Naive B cell (primary cell): ENCODE data around the gene SMC5. TPM values are rescaled to one million over a fixed set of nuclear protein-coding genes. Genes with fewer than 3 reads are reported as not detected.

Experiments
- ATAC-seq, 2 donors: fragments of 150-1000 bp; cut with Tn5 transposase; 2 replicates each; pipeline ENCODE4 v1.10.0; 2021; ENCODE audit warnings: low read depth in 2 of 2, mild to moderate bottlenecking in 2 of 2, moderate library complexity in 2 of 2
- DNase-seq: peaks from one replicate; pipeline ENCODE4 v3.0.0; 2022
- H3K27ac Mint-ChIP-seq, 6 donors: one replicate each; pipeline ENCODE4 v1.8.0; 2020 to 2022; ENCODE audit warnings: mild to moderate bottlenecking in 6 of 6, mixed read lengths in 6 of 6, moderate library complexity in 5 of 6, inconsistent platforms in 2 of 6
- H3K27me3 Mint-ChIP-seq, 3 donors: one replicate each; pipeline ENCODE4 v1.8.0; 2021 to 2022; ENCODE audit warnings: mixed read lengths in 3 of 3, mild to moderate bottlenecking in 1 of 3
- H3K36me3 Mint-ChIP-seq, 2 donors: one replicate each; pipeline ENCODE4 v1.8.0; 2020 to 2022; ENCODE audit warnings: mixed read lengths in 2 of 2, inconsistent platforms in 1 of 2, mild to moderate bottlenecking in 1 of 2
- H3K4me1 Mint-ChIP-seq, 3 donors: one replicate each; pipeline ENCODE4 v1.8.0; 2020 to 2022; ENCODE audit warnings: mixed read lengths in 3 of 3, inconsistent platforms in 1 of 3, mild to moderate bottlenecking in 1 of 3, moderate library complexity in 1 of 3
- H3K4me3 Mint-ChIP-seq, 8 donors: one replicate each; pipeline ENCODE4 v1.8.0; 2020 to 2022; ENCODE audit warnings: mild to moderate bottlenecking in 8 of 8, mixed read lengths in 8 of 8, moderate library complexity in 8 of 8, inconsistent platforms in 2 of 8
- H3K9me3 Mint-ChIP-seq, 7 donors: one replicate each; pipeline ENCODE4 v1.8.0; 2020 to 2022; ENCODE audit warnings: mixed read lengths in 7 of 7, mild to moderate bottlenecking in 5 of 7, inconsistent platforms in 2 of 7, moderate library complexity in 1 of 7
- polyA plus RNA-seq, 6 donors: library from polyadenylated mRNA; unstranded; fragments of 300-500 nt; fragmentation: Illumina TruSeq; gene quantifications; one replicate each; pipeline ENCODE4 v1.2.3, GENCODE V29; 2021; ENCODE audit warnings: low read depth in 6 of 6

SMC5 gene
- polyA plus RNA-seq, 6 donors from 2014 or later: 7.4 to 22.8 (median 15.8) TPM

- DNase-seq: no peak
- Mint-ChIP-seq H3K4me3 (no peak overlapping the region), H3K36me3 (peaks cover 33 to 38% of the 10 kb centered on the region in 2 donors), H3K9me3 (no peaks in the 10 kb centered on the region), H3K4me1 (peaks cover 0 to 2% (median 0%) of the 10 kb centered on the region in 3 donors), H3K27ac (peak overlapping the region in 1 of 6 donors; percentile 38), H3K27me3 (no peaks in the 10 kb centered on the region)
- no peak for ATAC-seq
Observed at GRCh38 chr9:70285246-70285645, 26.5 kb downstream of the SMC5 start.

- peaks cover 0 to 2% (median 0%) of the 10 kb centered on the region in 7 donors for H3K9me3 Mint-ChIP-seq
- no peaks in the 10 kb centered on the region for H3K27me3 Mint-ChIP-seq
- peaks cover 32 to 39% of the 10 kb centered on the region in 2 donors for H3K36me3 Mint-ChIP-seq
- H3K4me3 Mint-ChIP-seq: no peak overlapping the region
- no peak for DNase-seq
- H3K4me1 Mint-ChIP-seq: peaks cover 0 to 3% (median 2%) of the 10 kb centered on the region in 3 donors
- no peak for ATAC-seq
- no peak overlapping the region for H3K27ac Mint-ChIP-seq
Observed at GRCh38 chr9:70285981-70286598, 27.3 kb downstream of the SMC5 start.

- peak overlapping the region in 1 of 6 donors; percentile 58 for H3K27ac Mint-ChIP-seq
- peaks cover 0 to 8% (median 2%) of the 10 kb centered on the region in 3 donors for H3K4me1 Mint-ChIP-seq
- DNase-seq (no peak), ATAC-seq (no peak)
- no peaks in the 10 kb centered on the region for H3K27me3 Mint-ChIP-seq
- H3K4me3 Mint-ChIP-seq: no peak overlapping the region
- H3K36me3 Mint-ChIP-seq: peaks cover 55% of the 10 kb centered on the region in 2 donors
- H3K9me3 Mint-ChIP-seq: peaks cover 0 to 18% (median 1%) of the 10 kb centered on the region in 7 donors
Observed at GRCh38 chr9:70290626-70291025, 31.8 kb downstream of the SMC5 start.

GRCh38 chr9:70291446-70291845 is 32.7 kb downstream of the SMC5 start:
- Mint-ChIP-seq H3K9me3 (peaks cover 0 to 18% (median 1%) of the 10 kb centered on the region in 7 donors), H3K4me1 (peaks cover 0 to 8% (median 2%) of the 10 kb centered on the region in 3 donors), H3K36me3 (peaks cover 54 to 55% of the 10 kb centered on the region in 2 donors)

GRCh38 chr9:70292253-70292652 is 33.5 kb downstream of the SMC5 start:
- Mint-ChIP-seq H3K36me3 (peaks cover 52 to 53% of the 10 kb centered on the region in 2 donors), H3K27me3 (no peaks in the 10 kb centered on the region), H3K4me1 (peaks cover 0 to 8% (median 0%) of the 10 kb centered on the region in 3 donors), H3K9me3 (peaks cover 0 to 18% (median 1%) of the 10 kb centered on the region in 7 donors), H3K27ac (no peak overlapping the region), H3K4me3 (no peak overlapping the region)
- no peak for ATAC-seq
- no peak for DNase-seq

More at GRCh38 chr9:70291446-70291845, 32.7 kb downstream of the SMC5 start:
- H3K4me3 Mint-ChIP-seq: no peak overlapping the region
- DNase-seq (no peak), ATAC-seq (no peak)
- no peaks in the 10 kb centered on the region for H3K27me3 Mint-ChIP-seq
- H3K27ac Mint-ChIP-seq: no peak overlapping the region

- Mint-ChIP-seq H3K36me3 (peaks cover 47 to 50% of the 10 kb centered on the region in 2 donors), H3K27ac (no peak overlapping the region), H3K9me3 (peaks cover 0 to 18% (median 1%) of the 10 kb centered on the region in 7 donors), H3K4me3 (no peak overlapping the region), H3K27me3 (no peaks in the 10 kb centered on the region), H3K4me1 (peaks cover 0 to 8% (median 0%) of the 10 kb centered on the region in 3 donors)
- DNase-seq (no peak), ATAC-seq (no peak)
Observed at GRCh38 chr9:70293214-70293613, 34.4 kb downstream of the SMC5 start.

GRCh38 chr9:70297141-70297540 is 38.4 kb downstream of the SMC5 start:
- Mint-ChIP-seq H3K36me3 (peaks cover 58 to 67% of the 10 kb centered on the region in 2 donors), H3K4me3 (no peak overlapping the region)

GRCh38 chr9:70298245-70298771 is 39.5 kb downstream of the SMC5 start:
- peaks cover 49 to 57% of the 10 kb centered on the region in 2 donors for H3K36me3 Mint-ChIP-seq
- no peak overlapping the region for H3K27ac Mint-ChIP-seq
- H3K9me3 Mint-ChIP-seq: peaks cover 0 to 2% (median 0%) of the 10 kb centered on the region in 7 donors
- ATAC-seq (no peak), DNase-seq (no peak)
- H3K4me1 Mint-ChIP-seq: peaks cover 0 to 5% (median 0%) of the 10 kb centered on the region in 3 donors
- H3K4me3 Mint-ChIP-seq: no peak overlapping the region
- no peaks in the 10 kb centered on the region for H3K27me3 Mint-ChIP-seq

More at GRCh38 chr9:70297141-70297540, 38.4 kb downstream of the SMC5 start:
- Mint-ChIP-seq H3K27ac (no peak overlapping the region), H3K4me1 (peaks cover 0 to 5% (median 0%) of the 10 kb centered on the region in 3 donors), H3K9me3 (peaks cover 0 to 5% (median 2%) of the 10 kb centered on the region in 7 donors), H3K27me3 (no peaks in the 10 kb centered on the region)
- DNase-seq (no peak), ATAC-seq (no peak)

GRCh38 chr9:70303268-70303667 is 44.5 kb downstream of the SMC5 start:
- H3K36me3 Mint-ChIP-seq: peaks cover 32 to 62% of the 10 kb centered on the region in 2 donors
- ATAC-seq (no peak), DNase-seq (no peak)
- H3K27me3 Mint-ChIP-seq: no peaks in the 10 kb centered on the region
- no peaks in the 10 kb centered on the region for H3K4me1 Mint-ChIP-seq
- H3K27ac Mint-ChIP-seq: peak overlapping the region in 1 of 6 donors; percentile 47
- H3K4me3 Mint-ChIP-seq: no peak overlapping the region
- H3K9me3 Mint-ChIP-seq: peaks cover 0 to 2% (median 0%) of the 10 kb centered on the region in 7 donors

- ATAC-seq (no peak), DNase-seq (no peak)
- Mint-ChIP-seq H3K27me3 (no peaks in the 10 kb centered on the region), H3K4me1 (no peaks in the 10 kb centered on the region), H3K27ac (peak overlapping the region in 1 of 6 donors; percentile 78), H3K36me3 (peaks cover 25 to 65% of the 10 kb centered on the region in 2 donors), H3K9me3 (peaks cover 0 to 2% (median 0%) of the 10 kb centered on the region in 7 donors), H3K4me3 (no peak overlapping the region)
Observed at GRCh38 chr9:70304810-70305209, 46.0 kb downstream of the SMC5 start.

- Mint-ChIP-seq H3K4me1 (no peaks in the 10 kb centered on the region), H3K27ac (no peak overlapping the region), H3K4me3 (no peak overlapping the region), H3K27me3 (no peaks in the 10 kb centered on the region), H3K36me3 (peaks cover 23 to 25% of the 10 kb centered on the region in 2 donors), H3K9me3 (no peaks in the 10 kb centered on the region)
- DNase-seq (no peak), ATAC-seq (no peak)
Observed at GRCh38 chr9:70315389-70315788, 56.6 kb downstream of the SMC5 start.

- Mint-ChIP-seq H3K36me3 (peaks cover 18 to 19% of the 10 kb centered on the region in 2 donors), H3K27me3 (no peaks in the 10 kb centered on the region), H3K9me3 (no peaks in the 10 kb centered on the region), H3K27ac (no peak overlapping the region), H3K4me3 (no peak overlapping the region), H3K4me1 (no peaks in the 10 kb centered on the region)
- no peak for DNase-seq
- no peak for ATAC-seq
Observed at GRCh38 chr9:70318002-70318401, 59.2 kb downstream of the SMC5 start.

GRCh38 chr9:70322096-70322495 is 63.3 kb downstream of the SMC5 start:
- Mint-ChIP-seq H3K27ac (no peak overlapping the region), H3K4me3 (no peak overlapping the region), H3K36me3 (peaks cover 46 to 55% of the 10 kb centered on the region in 2 donors), H3K9me3 (peaks cover 0 to 7% (median 2%) of the 10 kb centered on the region in 7 donors), H3K4me1 (no peaks in the 10 kb centered on the region), H3K27me3 (no peaks in the 10 kb centered on the region)
- DNase-seq (no peak), ATAC-seq (no peak)

- H3K27me3 Mint-ChIP-seq: no peaks in the 10 kb centered on the region
- H3K4me3 Mint-ChIP-seq: no peak overlapping the region
- ATAC-seq (no peak), DNase-seq (no peak)
- H3K27ac Mint-ChIP-seq: no peak overlapping the region
- H3K4me1 Mint-ChIP-seq: no peaks in the 10 kb centered on the region
- H3K36me3 Mint-ChIP-seq: peaks cover 69 to 74% of the 10 kb centered on the region in 2 donors
- H3K9me3 Mint-ChIP-seq: peaks cover 6 to 32% (median 23%) of the 10 kb centered on the region in 7 donors
Observed at GRCh38 chr9:70324963-70325362, 66.2 kb downstream of the SMC5 start.
